ENCODE results near the gene NLGN1. TPM values are rescaled to one million over a fixed set of nuclear protein-coding genes. Genes with fewer than 3 reads are reported as not detected.

The NLGN1 gene
- total and polyA plus RNA-seq, 12 donors = 0.88 to 19.9 (median 12.6) TPM

DNA sequence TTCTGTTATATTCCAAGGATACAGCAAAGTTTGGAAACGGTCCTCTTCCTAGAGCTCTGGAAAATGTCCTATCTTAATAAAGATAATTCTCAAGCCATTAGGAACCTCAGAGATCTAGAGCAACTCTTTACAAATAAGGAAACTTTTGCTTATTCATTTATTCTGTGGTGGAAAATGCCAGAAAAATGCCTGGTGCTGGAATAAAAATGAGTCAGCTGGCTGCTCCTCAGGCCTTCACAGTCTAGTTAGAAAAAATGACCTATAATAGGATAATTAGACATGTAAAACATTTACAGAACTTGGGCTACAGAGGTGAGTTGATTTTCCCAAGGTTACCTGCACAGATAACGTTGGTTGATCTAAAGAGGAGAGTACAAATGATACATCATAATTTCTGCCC is 372.5 kb downstream of the NLGN1 start:
- Histone ChIP-seq H3K9me3 (no peaks in the 10 kb centered on the region), H3K36me3 (no peaks in the 10 kb centered on the region), H3K4me1 (no peaks in the 10 kb centered on the region), H3K27ac (no peak overlapping the region), H3K27me3 (no peaks in the 10 kb centered on the region), H3K4me3 (no peak overlapping the region)
- ATAC-seq = no peak
- no peak for DNase-seq
- no peak for TF ChIP-seq CTCF (IDR thresholded peaks at IDR 0.05)
- intact Hi-C loops (cut with DNase I) = no loop called here
- 60 to 75% methylated on average over 2 of the region's 2 CpGs for WGBS, 2 donors

GRCh38 chr3:173770796-173771573 is 373.4 kb downstream of the NLGN1 start:
- H3K9me3 ChIP-seq = no peaks in the 10 kb centered on the region
- H3K4me3 ChIP-seq = no peak overlapping the region
- no peak for TF ChIP-seq CTCF (IDR thresholded peaks at IDR 0.05)
- no peaks in the 10 kb centered on the region for H3K27me3 ChIP-seq
- DNase-seq (no peak), ATAC-seq (no peak)
- no peaks in the 10 kb centered on the region for H3K4me1 ChIP-seq
- WGBS, 2 donors = 72 to 80% methylated on average over 3 of the region's 3 CpGs
- H3K36me3 ChIP-seq = no peaks in the 10 kb centered on the region
- intact Hi-C loops (cut with DNase I) = no loop called here
- no peak overlapping the region for H3K27ac ChIP-seq

DNA sequence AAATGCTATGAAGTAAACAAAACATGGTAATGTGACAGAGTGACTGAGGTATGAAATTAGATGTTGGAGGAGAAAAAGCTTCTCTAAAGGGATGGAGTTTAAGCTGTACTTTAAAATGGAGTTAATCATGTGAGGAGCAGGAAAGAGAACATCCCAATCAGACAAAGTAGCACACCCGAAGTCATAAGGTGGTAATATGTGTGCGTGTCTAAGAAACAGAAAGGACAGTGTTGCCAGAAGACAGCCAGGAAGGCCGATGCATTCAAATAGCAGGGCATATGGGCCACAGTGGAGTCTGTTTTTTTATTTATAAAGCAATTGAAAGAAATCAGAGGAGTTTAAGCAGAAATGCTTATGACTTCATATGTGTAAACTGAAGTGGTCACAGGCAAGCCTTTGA is 376.3 kb downstream of the NLGN1 start:
- no peaks in the 10 kb centered on the region for H3K36me3 ChIP-seq
- no peak for TF ChIP-seq CTCF (IDR thresholded peaks at IDR 0.05)
- no peaks in the 10 kb centered on the region for H3K4me1 ChIP-seq
- H3K27ac ChIP-seq = no peak overlapping the region
- no peak for ATAC-seq
- no peaks in the 10 kb centered on the region for H3K9me3 ChIP-seq
- H3K27me3 ChIP-seq = no peaks in the 10 kb centered on the region
- H3K4me3 ChIP-seq = no peak overlapping the region
- WGBS, 2 donors = 86 to 89% methylated on average over 3 of the region's 3 CpGs
- intact Hi-C loops (cut with DNase I) = no loop called here
- no peak for DNase-seq

DNA sequence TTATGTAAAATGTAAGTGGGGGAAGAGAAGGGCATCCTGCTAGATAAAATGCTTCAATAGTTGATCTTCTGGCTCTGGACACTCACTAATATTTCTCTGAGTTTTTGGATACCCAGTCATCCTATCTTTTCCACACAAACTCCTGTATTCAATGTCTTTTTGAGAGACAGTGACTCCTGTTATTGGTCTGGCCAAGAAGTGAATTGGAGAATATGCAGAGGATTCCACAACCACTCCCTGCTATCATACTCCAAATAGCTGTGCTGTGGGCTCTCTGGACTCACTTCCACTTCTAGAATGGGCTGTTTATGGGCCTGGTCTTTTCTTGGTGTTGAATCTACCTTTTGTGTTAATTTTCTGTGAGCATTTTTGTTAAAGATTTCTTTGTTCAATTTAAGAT is 376.8 kb downstream of the NLGN1 start:
- intact Hi-C loops (cut with DNase I) = no loop called here
- H3K9me3 ChIP-seq = no peaks in the 10 kb centered on the region
- no peaks in the 10 kb centered on the region for H3K4me1 ChIP-seq
- no peak overlapping the region for H3K4me3 ChIP-seq
- no peak overlapping the region for H3K27ac ChIP-seq
- no peak for DNase-seq
- H3K27me3 ChIP-seq = no peaks in the 10 kb centered on the region
- TF ChIP-seq CTCF (IDR thresholded peaks at IDR 0.05) = no peak
- no peaks in the 10 kb centered on the region for H3K36me3 ChIP-seq
- ATAC-seq = no peak

All from heart right ventricle (tissue), 16 donors.